Measurements from ENCODE around the gene DCTN4.

- TF ChIP-seq, protein P1, sequence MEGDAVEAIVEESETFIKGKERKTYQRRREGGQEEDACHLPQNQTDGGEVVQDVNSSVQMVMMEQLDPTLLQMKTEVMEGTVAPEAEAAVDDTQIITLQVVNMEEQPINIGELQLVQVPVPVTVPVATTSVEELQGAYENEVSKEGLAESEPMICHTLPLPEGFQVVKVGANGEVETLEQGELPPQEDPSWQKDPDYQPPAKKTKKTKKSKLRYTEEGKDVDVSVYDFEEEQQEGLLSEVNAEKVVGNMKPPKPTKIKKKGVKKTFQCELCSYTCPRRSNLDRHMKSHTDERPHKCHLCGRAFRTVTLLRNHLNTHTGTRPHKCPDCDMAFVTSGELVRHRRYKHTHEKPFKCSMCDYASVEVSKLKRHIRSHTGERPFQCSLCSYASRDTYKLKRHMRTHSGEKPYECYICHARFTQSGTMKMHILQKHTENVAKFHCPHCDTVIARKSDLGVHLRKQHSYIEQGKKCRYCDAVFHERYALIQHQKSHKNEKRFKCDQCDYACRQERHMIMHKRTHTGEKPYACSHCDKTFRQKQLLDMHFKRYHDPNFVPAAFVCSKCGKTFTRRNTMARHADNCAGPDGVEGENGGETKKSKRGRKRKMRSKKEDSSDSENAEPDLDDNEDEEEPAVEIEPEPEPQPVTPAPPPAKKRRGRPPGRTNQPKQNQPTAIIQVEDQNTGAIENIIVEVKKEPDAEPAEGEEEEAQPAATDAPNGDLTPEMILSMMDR (IDR thresholded peaks at IDR 0.05): no peak
- no peak for TF ChIP-seq POLR2AphosphoS5 (IDR thresholded peaks at IDR 0.05)
- TF ChIP-seq POLR2A (IDR thresholded peaks at IDR 0.05): no peak
These were observed 98.5 kb downstream of the DCTN4 start for GRCh38 chr5:150660108-150660831.

Measured in gastroesophageal sphincter (tissue), 3 donors.